ENCODE results near the gene TBC1D22A.
"Not testable (repeated sequence)": the region's sequence is repeated elsewhere in the genome, so short reads cannot be mapped to it uniquely, and the experiment has no call there.

TBC1D22A gene

DNA sequence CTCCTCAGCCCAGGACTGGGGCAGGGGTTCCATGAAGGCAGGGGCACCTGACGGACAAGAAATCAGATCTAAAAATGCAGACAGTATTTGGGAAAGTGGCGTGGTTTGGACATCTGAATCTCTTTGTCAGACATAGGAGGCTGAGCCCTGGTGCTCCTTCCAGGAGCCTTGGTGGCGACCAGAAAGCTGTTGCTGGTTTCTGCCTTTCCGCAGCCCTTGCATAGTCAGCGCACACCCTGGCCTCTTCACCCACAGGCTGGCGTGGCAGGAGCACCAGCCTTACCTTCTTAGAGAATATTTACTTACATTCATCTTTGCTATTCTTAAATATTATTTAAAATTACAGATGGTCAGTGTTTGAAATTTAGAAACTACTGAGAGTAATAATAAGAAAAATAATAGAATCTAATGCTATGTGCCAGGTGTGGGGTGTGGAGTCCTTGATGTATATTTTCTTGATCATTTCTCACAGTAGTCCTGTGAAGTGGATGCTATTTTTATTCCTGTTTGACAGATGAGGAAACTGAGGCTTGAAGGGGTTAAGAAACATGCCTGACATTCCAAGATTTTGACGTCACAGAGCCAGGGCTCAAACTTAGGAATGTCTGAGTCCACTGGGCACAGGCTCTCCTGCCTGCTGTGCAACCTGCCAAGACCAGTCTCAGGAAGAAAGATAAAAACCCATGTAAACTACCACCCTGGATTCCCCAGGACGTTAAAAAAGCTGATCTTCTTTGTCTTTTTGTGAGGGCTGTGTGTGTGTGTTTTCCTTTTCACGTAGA is 51.6 kb downstream of the TBC1D22A start:
- no peaks in the 10 kb centered on the region for H3K27me3 ChIP-seq (ENCODE audit: control insufficient read depth in 1 of 2, insufficient read depth in 2 of 2, low read length in 2 of 2)
- peaks cover 0 to 4% of the 10 kb centered on the region in 2 donors for H3K36me3 ChIP-seq (ENCODE audit: control insufficient read depth in 2 of 2, insufficient read depth in 2 of 2, low read length in 2 of 2)
- no peaks in the 10 kb centered on the region for H3K9me3 ChIP-seq (ENCODE audit: control insufficient read depth in 2 of 2, low read length in 2 of 2)
- no peak overlapping the region for H3K9ac ChIP-seq (ENCODE audit: low read length in 2 of 2)
- no peak overlapping the region for H3K4me3 ChIP-seq (ENCODE audit: low read length in 2 of 2)
- H3K27ac ChIP-seq (ENCODE audit: low read length) = no peak overlapping the region
- H3K4me1 ChIP-seq (ENCODE audit: control insufficient read depth, insufficient read depth, low read length) = peaks cover 11% of the 10 kb centered on the region

DNA sequence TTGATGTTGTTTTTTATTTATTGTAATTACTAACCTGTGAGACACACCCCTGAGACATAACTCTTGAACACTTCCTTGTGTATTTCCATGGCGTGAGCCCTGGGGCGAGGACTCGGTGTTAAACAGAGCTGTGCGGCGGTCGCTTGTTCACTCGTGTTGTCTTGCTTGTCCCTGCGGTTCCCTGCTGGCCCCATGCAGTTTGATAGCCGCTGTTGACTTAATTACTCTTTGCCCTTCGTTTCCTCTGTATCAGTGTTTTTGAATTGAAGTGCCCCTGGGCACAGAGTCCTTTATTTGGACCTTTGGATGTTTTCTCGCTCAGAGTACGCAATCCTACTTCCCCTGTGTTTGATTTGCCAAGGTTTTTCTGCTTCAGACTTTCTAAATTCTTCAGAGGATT is 52.7 kb downstream of the TBC1D22A start:
- no peak overlapping the region for H3K9ac ChIP-seq (ENCODE audit: low read length in 2 of 2)
- no peaks in the 10 kb centered on the region for H3K9me3 ChIP-seq (ENCODE audit: control insufficient read depth in 2 of 2, low read length in 2 of 2)
- H3K4me3 ChIP-seq (ENCODE audit: low read length in 2 of 2) = no peak overlapping the region
- H3K27me3 ChIP-seq (ENCODE audit: control insufficient read depth in 1 of 2, insufficient read depth in 2 of 2, low read length in 2 of 2) = no peaks in the 10 kb centered on the region
- H3K36me3 ChIP-seq (ENCODE audit: control insufficient read depth in 2 of 2, insufficient read depth in 2 of 2, low read length in 2 of 2) = no peaks in the 10 kb centered on the region
- no peak overlapping the region for H3K27ac ChIP-seq (ENCODE audit: low read length)
- H3K4me1 ChIP-seq (ENCODE audit: control insufficient read depth, insufficient read depth, low read length) = peaks cover 11% of the 10 kb centered on the region

DNA sequence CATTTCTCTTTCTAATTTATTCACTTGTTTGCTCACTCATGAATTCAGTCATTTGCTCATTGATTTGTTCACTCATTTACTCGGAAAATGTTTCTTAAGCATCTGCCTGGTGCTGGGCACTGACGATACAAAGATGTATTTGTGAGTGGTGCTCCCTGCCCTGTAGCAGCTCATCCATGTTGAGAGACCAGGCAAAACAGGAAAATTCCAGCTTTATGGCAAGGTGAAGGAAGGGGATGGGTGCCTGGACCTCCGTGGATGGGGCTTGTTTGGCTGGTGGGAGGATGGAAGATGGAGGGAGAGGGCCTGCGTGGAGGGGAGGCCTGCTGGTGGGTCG is 53.1 kb downstream of the TBC1D22A start:
- no peak overlapping the region for H3K9ac ChIP-seq (ENCODE audit: low read length in 2 of 2)
- no peaks in the 10 kb centered on the region for H3K36me3 ChIP-seq (ENCODE audit: control insufficient read depth in 2 of 2, insufficient read depth in 2 of 2, low read length in 2 of 2)
- no peak overlapping the region for H3K27ac ChIP-seq (ENCODE audit: low read length)
- H3K4me3 ChIP-seq (ENCODE audit: low read length in 2 of 2) = no peak overlapping the region
- peaks cover 11% of the 10 kb centered on the region for H3K4me1 ChIP-seq (ENCODE audit: control insufficient read depth, insufficient read depth, low read length)
- no peaks in the 10 kb centered on the region for H3K9me3 ChIP-seq (ENCODE audit: control insufficient read depth in 2 of 2, low read length in 2 of 2)
- H3K27me3 ChIP-seq (ENCODE audit: control insufficient read depth in 1 of 2, insufficient read depth in 2 of 2, low read length in 2 of 2) = no peaks in the 10 kb centered on the region

DNA sequence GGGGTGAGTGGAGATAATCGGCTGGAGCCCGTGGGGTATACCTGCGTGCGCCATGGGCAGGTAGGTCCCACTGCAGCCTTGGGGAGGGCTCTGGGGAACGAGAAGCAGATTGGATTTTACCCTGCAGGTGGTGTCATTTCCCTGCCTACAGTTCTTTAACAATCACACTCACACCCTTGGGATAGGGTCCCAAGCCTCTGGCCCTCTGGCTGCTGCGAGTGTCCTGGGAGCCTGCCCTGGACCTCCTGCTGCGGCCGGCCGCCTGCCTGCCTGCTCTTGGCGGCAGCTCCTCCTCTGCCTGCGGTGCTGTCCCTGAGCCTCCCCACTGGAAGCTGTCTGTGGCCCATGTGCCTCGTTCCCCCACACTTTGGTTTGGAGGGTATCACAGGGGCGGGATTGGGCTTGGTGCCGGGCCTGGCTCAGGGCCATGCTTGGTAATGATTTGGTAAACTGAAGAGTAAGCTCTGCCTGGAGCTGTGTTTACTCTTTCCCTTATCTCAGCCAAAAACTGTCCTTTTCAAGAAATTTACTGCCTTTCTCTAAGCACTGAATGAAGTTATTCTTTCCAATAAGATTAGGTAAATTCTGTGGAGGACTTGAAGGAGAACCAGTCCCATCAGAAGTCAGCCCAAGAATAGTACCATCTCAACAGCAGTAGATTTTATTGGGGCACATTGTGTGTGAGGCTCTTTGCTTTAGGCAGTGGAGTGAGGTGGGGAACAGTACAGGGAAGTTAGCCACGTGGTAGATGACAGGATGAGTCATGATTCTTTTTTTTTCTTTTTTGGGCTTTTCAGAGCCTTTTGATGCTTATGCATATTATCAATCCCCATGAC is 53.7 kb downstream of the TBC1D22A start:
- no peaks in the 10 kb centered on the region for H3K36me3 ChIP-seq (ENCODE audit: control insufficient read depth in 2 of 2, insufficient read depth in 2 of 2, low read length in 2 of 2)
- no peak overlapping the region for H3K9ac ChIP-seq (ENCODE audit: low read length in 2 of 2)
- no peaks in the 10 kb centered on the region for H3K9me3 ChIP-seq (ENCODE audit: control insufficient read depth in 2 of 2, low read length in 2 of 2)
- H3K4me1 ChIP-seq (ENCODE audit: control insufficient read depth, insufficient read depth, low read length) = peaks cover 11% of the 10 kb centered on the region
- no peak overlapping the region for H3K4me3 ChIP-seq (ENCODE audit: low read length in 2 of 2)
- no peak overlapping the region for H3K27ac ChIP-seq (ENCODE audit: low read length)
- H3K27me3 ChIP-seq (ENCODE audit: control insufficient read depth in 1 of 2, insufficient read depth in 2 of 2, low read length in 2 of 2) = no peaks in the 10 kb centered on the region

DNA sequence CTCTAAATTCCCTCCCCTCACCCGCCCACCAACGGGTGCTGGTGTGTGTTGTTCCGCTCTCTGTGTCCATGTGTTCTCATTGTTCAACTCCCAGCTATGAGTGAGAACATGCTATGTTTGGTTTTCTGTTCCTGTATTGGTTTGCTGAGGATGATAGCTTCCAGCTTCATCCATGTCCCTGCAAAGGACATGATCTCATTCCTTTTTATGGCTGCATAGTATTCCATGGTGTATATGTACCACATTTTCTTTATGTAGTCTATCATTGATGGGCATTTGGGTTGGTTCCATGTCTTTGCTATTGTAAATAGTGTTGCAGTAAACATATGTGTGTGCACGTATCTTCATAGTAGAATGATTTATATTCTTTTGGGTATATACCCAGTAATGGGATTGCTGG is 54.9 kb downstream of the TBC1D22A start:
- H3K9me3 ChIP-seq (ENCODE audit: control insufficient read depth in 2 of 2, low read length in 2 of 2); H3K27me3 ChIP-seq (ENCODE audit: control insufficient read depth in 1 of 2, insufficient read depth in 2 of 2, low read length in 2 of 2); H3K4me3 ChIP-seq (ENCODE audit: low read length in 2 of 2); H3K9ac ChIP-seq (ENCODE audit: low read length in 2 of 2); H3K36me3 ChIP-seq (ENCODE audit: control insufficient read depth in 2 of 2, insufficient read depth in 2 of 2, low read length in 2 of 2); H3K27ac ChIP-seq (ENCODE audit: low read length): not testable (repeated sequence)
- peaks cover 11% of the 10 kb centered on the region for H3K4me1 ChIP-seq (ENCODE audit: control insufficient read depth, insufficient read depth, low read length)

DNA sequence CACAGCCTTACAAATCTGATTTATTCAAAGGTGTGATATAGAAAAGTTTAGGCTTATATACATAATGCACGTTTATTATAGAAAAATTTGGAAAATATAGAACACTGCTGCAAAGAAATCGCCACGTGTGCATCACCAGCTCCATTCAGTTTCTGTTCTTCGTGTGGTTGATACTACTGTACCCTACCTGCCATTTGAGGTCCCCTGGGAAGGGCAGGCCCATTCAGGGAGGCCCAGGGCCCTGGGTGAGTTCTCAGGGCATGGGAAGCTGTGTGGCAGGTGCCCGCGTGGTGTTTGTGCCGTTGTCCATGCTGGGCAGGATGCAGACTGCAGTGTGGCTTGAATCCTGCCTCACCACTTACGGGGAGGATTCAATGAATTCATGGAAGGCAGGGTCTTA is 60.8 kb downstream of the TBC1D22A start:
- H3K27me3 ChIP-seq (ENCODE audit: control insufficient read depth in 1 of 2, insufficient read depth in 2 of 2, low read length in 2 of 2) = no peaks in the 10 kb centered on the region
- no peaks in the 10 kb centered on the region for H3K4me1 ChIP-seq (ENCODE audit: control insufficient read depth, insufficient read depth, low read length)
- H3K27ac ChIP-seq (ENCODE audit: low read length) = no peak overlapping the region

DNA sequence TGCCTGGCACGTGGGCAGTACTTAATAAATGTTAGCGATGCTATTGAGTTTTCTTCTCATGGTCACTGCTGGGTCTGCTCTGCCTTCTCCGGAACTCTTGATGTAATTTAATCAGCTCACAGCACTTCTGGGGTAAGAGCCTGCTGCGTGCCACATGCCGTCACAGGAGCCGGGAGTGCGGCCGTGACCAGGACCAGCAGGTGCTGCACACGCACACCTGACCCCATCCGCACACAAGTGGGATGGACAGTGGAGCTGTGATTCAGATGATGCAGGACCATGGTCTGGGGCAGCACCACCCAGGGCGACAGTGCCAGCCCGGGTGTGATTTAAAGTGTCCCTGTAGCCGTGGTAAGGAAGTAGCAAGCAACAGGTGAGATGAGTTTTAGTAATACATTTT is 61.2 kb downstream of the TBC1D22A start:
- Histone ChIP-seq H3K36me3 (ENCODE audit: control insufficient read depth in 2 of 2, insufficient read depth in 2 of 2, low read length in 2 of 2) (peaks cover 0 to 11% of the 10 kb centered on the region in 2 donors), H3K27ac (ENCODE audit: low read length) (no peak overlapping the region), H3K4me1 (ENCODE audit: control insufficient read depth, insufficient read depth, low read length) (peaks cover 3% of the 10 kb centered on the region), H3K9me3 (ENCODE audit: control insufficient read depth in 2 of 2, low read length in 2 of 2) (no peaks in the 10 kb centered on the region), H3K27me3 (ENCODE audit: control insufficient read depth in 1 of 2, insufficient read depth in 2 of 2, low read length in 2 of 2) (no peaks in the 10 kb centered on the region), H3K9ac (ENCODE audit: low read length in 2 of 2) (no peak overlapping the region), H3K4me3 (ENCODE audit: low read length in 2 of 2) (no peak overlapping the region)

More for the DNA sequence above, 60.8 kb downstream of the TBC1D22A start:
- Histone ChIP-seq H3K9ac (ENCODE audit: low read length in 2 of 2) (no peak overlapping the region), H3K36me3 (ENCODE audit: control insufficient read depth in 2 of 2, insufficient read depth in 2 of 2, low read length in 2 of 2) (peaks cover 0 to 11% of the 10 kb centered on the region in 2 donors), H3K4me3 (ENCODE audit: low read length in 2 of 2) (no peak overlapping the region), H3K9me3 (ENCODE audit: control insufficient read depth in 2 of 2, low read length in 2 of 2) (no peaks in the 10 kb centered on the region)

DNA sequence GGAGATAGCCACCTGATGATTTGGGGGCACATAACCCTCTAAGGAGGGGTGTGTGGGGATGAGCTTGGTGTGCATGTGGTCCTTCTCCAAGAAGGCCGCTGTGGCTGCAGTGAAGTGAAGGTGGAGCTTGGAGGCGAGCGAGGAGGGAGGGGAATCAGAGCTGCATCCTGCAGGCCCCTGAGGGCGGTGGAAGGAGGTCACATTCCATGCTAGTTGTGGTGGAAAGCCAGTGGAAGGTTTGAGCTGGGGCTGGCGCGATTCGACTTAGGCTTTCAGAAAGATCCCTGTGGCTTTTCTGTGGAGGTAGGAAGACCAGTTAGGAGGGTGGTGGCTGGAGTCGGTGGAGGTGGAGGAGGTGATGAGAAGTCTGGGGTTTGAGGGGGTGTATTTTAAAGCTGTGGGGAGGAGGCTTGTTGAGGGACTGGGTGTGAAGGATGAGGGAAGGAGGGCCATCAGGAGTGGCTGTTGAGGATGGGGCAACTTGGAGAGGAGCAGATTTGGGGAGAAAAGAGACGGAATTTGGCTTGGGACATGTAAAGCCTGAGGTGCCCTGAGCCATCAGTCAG is 62.0 kb downstream of the TBC1D22A start:
- H3K27me3 ChIP-seq (ENCODE audit: control insufficient read depth in 1 of 2, insufficient read depth in 2 of 2, low read length in 2 of 2) = no peaks in the 10 kb centered on the region
- H3K4me1 ChIP-seq (ENCODE audit: control insufficient read depth, insufficient read depth, low read length) = peaks cover 11% of the 10 kb centered on the region
- H3K36me3 ChIP-seq (ENCODE audit: control insufficient read depth in 2 of 2, insufficient read depth in 2 of 2, low read length in 2 of 2) = peaks cover 0 to 11% of the 10 kb centered on the region in 2 donors
- H3K4me3 ChIP-seq (ENCODE audit: low read length in 2 of 2) = no peak overlapping the region
- no peaks in the 10 kb centered on the region for H3K9me3 ChIP-seq (ENCODE audit: control insufficient read depth in 2 of 2, low read length in 2 of 2)
- H3K9ac ChIP-seq (ENCODE audit: low read length in 2 of 2) = no peak overlapping the region
- no peak overlapping the region for H3K27ac ChIP-seq (ENCODE audit: low read length)

DNA sequence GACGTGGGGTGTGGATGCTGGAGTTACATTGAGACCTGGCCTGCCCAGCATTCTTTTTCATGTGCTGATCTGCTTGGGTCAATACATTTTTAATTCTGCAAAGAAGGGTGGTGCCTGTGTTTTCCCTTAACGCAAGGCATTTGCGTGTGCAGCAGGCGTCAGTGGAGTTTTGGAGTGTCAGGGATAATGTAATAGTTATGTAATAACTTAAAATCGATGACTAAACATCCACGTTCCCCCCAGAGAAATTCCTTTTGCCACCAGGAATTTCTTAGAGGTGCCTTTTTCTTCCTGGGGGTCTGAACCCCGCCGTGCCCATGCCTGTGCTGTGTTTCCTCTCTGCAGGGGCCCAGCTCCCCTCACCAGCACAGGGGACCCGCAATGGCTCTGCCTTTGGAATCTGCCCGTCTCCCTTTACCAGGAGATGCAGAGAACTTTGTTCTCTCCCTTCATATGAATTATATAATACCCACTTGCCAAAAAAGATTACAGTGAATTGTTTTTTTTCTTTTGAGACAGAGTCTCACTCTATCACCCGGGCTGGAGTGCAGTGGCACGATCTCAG is 62.6 kb downstream of the TBC1D22A start:
- Histone ChIP-seq H3K9ac (ENCODE audit: low read length in 2 of 2) (no peak overlapping the region), H3K4me1 (ENCODE audit: control insufficient read depth, insufficient read depth, low read length) (peaks cover 17% of the 10 kb centered on the region), H3K4me3 (ENCODE audit: low read length in 2 of 2) (no peak overlapping the region), H3K36me3 (ENCODE audit: control insufficient read depth in 2 of 2, insufficient read depth in 2 of 2, low read length in 2 of 2) (peaks cover 0 to 11% of the 10 kb centered on the region in 2 donors), H3K9me3 (ENCODE audit: control insufficient read depth in 2 of 2, low read length in 2 of 2) (no peaks in the 10 kb centered on the region), H3K27me3 (ENCODE audit: control insufficient read depth in 1 of 2, insufficient read depth in 2 of 2, low read length in 2 of 2) (no peaks in the 10 kb centered on the region), H3K27ac (ENCODE audit: low read length) (no peak overlapping the region)

DNA sequence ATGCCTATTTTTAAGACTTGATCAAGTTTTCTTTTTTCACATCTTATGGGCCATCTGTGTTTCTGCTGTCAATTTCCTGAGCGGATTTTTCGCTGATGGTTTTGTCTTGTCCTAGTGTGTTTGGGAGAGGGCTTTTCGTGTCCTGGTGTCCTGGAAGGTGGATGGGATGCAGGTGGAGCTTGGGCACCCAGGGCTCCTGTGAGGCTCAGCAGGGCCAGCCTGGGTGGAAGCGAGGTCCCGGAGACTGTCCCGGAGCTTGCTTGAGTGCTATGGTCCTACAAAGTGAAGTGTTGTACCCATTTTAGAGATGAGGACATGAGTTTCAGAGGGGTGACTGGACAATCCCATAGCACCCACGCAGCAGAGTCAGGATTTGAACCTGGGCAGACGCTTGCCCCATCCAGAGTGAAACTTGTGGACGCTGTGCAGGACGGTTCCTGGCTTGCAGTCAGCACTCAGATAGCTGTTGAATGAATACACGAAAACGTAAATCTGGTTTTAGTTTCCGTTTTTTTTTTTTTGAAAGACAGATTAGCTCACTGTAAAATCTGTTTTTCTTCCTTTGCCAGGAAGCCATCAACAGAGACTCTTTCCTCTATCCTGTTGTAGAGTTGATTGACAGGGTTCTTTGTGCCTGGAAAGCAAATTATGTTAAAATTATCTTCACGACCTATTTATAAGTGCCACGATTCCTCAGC is 64.1 kb downstream of the TBC1D22A start:
- no peaks in the 10 kb centered on the region for H3K27me3 ChIP-seq (ENCODE audit: control insufficient read depth in 1 of 2, insufficient read depth in 2 of 2, low read length in 2 of 2)
- no peaks in the 10 kb centered on the region for H3K9me3 ChIP-seq (ENCODE audit: control insufficient read depth in 2 of 2, low read length in 2 of 2)
- H3K4me1 ChIP-seq (ENCODE audit: control insufficient read depth, insufficient read depth, low read length) = peaks cover 28% of the 10 kb centered on the region
- H3K9ac ChIP-seq (ENCODE audit: low read length in 2 of 2) = no peak overlapping the region
- no peak overlapping the region for H3K4me3 ChIP-seq (ENCODE audit: low read length in 2 of 2)
- H3K36me3 ChIP-seq (ENCODE audit: control insufficient read depth in 2 of 2, insufficient read depth in 2 of 2, low read length in 2 of 2) = peaks cover 0 to 11% of the 10 kb centered on the region in 2 donors
- no peak overlapping the region for H3K27ac ChIP-seq (ENCODE audit: low read length)
